DMS79 treated with DMSO at 0.1 percent for 48 hours (cell line): ENCODE data around the gene BDH1.
A peak's percentile ranks its signal among the peaks of the same experiment; 100 is the strongest.

Source experiments
- DNase-seq: peaks from one replicate; lab custom pipeline; 2025; lab: John Stamatoyannopoulos, UW

BDH1 gene

DNA sequence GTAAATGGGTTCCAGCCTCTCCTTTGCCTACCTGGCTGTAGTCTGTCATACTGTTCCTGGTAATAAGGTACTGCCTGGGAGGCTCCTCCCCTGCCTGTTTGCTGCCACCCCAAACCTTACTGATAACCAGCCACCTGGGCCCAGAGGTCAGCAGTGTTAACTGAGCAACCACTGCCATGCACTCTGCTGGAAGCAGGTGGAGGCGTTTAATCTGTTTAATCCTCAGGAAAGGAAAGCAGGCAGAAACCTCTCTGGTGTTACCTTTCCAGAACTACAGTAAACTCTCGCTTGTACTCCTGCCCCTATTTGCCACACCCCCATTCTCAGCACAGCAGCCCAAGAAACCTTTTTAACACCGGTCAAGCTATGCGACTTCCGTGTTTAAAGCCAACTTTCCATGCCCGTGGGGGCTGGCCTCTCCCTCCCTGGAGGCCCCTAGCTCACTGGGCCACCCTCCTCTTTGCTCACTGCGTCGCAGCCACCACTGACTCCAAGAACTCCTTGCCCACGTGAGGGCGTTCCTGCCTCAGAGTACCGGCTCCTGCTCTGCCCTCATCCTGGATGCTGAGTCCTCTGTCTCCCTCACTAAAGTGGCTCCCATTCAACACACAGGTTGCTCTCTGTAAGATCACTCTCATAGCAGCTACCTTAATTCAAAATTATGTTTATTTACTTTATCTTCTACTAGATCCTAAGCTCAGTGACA, 8.3 kb downstream of the BDH1 start:
- no peak for DNase-seq

DNA sequence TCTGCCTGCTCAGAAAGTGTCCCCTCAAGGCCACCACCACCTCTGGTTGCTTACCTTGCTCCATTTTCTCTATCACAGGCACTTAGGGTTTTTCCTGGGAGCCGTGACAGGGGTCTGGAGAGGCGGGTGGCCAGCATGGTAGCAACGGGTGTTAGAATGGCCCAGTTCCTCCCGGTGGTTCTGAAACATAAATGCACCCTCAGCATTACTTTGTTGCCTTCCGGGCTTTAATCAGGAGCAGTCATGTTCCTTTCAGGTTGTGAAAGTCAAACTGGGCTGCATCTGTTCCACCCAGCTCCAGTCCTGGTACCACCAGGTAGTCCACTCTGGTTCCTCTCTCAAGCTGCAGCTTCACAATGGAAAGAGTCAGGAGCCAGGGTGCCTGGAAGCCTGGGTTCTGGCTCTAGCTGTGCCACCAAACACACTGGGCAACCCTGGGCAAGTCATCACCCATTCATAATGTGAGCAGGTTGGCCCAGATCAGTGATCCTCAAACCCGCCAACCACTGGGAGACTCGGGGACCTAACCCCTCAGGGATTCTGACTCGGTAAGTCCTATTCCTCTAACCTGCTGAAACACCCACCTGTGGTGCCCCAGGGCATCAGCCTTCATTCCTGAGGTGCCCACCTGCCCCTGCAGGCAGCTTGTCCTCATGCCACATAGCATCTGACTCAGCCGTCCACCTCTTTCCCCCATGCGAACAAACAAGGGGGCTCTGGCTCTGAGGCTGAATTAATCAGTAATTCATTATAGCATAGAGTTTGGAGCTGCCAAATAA, 9.3 kb downstream of the BDH1 start:
- no peak for DNase-seq

DNA sequence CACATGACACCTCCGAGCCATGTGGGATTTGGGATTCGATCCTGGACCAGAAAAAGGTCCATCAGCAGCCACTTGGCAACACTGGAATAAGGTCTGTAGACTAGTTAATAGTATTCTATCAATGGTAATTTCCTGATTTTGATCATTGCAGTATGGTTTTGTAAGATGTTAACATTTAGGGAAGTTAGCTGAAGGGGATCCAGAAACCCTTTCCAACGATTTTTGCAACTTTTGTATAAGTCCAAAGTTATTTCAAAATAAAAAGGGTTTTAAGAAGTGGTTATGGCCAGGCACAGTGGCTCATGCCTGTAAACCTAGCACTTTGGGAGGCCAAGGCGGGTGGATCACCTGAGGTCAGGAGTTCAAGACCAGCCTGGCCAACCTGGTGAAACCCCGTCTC, 10.2 kb downstream of the BDH1 start:
- DNase-seq = no peak

DNA sequence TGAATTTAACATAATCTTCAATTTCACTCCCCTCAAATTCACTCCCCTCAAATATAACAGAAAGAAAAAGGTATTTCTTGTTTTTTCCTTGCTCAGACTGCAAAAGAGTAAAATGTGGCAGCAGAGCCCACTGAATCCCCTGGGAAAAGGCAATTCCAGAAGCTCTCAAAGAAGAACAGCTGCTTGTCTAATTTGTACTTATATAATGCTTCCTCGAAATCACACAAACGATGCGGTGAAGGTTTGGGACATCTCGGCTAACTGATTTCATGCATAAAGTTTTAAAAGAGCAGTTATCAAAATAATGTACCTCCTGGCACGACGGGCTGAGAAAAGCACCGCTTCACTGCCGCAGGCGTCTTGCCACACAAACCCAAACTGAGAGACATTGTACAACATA, 10.7 kb downstream of the BDH1 start:
- no peak for DNase-seq

- no peak for DNase-seq
Measured at GRCh38 chr3:197542741-197543454, 12.9 kb downstream of the BDH1 start.

DNA sequence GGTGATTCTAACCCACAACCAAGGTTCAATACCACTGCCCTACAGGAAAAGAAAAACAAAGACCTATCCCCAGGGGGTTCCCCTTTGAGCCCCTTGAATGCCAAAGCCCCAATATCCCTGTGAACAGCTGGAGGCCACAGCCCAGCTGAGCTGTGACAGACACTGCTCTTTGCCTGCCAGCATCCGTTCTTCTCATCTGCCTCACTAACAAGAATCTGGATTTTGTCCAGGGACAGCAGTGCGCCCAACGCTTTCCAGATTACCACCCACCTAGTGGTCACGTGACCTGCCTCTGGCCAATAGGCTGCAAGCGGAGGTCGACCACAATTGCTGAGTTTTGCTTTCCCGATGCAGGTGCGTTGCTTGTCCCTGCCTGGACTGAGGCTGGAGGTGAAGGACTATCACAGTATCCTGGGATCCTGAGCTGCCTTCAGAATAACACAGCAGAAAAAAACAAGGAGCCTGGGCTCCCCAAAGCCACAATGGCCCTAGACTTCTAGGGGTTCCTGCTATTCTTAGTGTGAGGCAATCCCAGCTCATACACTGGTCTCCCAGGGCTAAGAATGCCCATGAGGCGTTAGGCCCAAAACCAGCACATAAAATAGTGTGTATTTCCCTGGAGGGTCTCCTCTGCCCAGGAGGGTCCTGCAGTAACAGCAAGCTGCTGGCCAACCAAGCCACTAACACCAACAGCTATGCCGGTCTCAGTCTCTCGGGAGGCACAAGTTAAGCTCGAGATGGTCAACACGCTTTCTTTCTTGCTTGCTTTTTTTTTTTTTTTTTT, 13.8 kb downstream of the BDH1 start:
- DNase-seq = no peak

DNA sequence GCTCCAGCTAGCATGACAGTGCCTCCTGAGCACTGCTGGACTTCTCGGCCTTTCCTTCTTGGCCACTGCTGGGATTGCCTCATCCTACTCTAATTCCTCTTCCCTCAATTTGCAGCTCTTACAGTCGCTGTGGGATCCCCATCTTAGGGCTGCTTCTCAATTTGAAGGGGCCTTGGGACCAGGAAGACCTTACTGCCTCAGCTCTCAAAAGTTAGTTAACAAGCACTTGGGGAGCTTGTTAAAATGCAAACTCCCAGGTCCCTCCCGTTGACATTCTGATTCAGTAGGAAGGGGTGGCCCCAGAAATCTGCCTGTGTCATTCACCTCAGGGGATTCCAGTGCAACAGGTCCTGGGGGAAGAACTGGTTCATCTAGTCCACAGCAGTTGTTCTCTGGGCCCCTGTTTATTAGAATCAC, 14.8 kb downstream of the BDH1 start:
- no peak for DNase-seq

GRCh38 chr3:197539651-197540051, 16.1 kb downstream of the BDH1 start:
- peak; percentile 36 for DNase-seq

GRCh38 chr3:197533927-197534725, 21.6 kb downstream of the BDH1 start:
- DNase-seq = no peak

DNA sequence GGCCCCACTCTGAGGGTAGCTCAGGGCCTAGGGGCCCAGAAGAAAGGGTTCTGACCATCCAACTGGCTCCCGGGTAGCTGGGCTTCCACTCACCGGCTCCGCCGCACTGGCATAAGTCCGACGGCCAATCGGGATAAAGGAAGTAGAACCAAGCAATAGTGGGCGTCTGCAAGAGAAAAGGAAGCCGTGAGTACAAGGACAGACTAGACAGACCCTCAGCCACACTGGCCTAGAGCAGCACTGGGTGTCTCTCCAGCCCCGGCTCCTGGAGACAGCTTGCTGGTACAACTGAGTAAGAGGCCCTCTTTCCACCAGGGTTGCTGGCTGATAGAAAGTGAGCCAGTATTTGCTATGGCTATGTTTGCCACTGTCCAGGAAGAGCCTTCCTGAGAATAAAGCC, 22.4 kb downstream of the BDH1 start:
- no peak for DNase-seq

DNA sequence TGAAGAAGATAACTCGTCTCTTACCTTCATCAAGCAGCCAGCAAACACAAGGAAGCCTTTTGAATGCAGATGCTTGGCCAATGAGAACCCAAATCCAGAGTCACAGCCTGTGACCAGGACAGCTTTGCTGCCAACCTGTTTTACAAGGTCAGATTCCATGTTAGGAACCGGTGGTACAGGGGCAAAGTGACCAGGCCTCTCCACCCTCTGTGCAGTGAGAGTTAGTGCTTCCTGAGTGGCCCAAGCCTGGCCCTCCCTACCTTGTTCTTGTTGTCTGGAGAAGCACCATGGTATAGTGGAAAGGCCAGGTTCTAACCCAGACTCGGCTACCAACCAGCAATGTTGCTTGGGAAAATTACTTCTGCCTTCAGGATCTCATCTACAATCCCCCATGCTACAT, 23.4 kb downstream of the BDH1 start:
- no peak for DNase-seq

- DNase-seq = no peak
Measured at GRCh38 chr3:197528190-197528589, 27.6 kb downstream of the BDH1 start.

- no peak for DNase-seq
Measured at GRCh38 chr3:197527569-197527968, 28.2 kb downstream of the BDH1 start.

GRCh38 chr3:197525706-197526105, 30.1 kb downstream of the BDH1 start:
- DNase-seq = no peak

DNA sequence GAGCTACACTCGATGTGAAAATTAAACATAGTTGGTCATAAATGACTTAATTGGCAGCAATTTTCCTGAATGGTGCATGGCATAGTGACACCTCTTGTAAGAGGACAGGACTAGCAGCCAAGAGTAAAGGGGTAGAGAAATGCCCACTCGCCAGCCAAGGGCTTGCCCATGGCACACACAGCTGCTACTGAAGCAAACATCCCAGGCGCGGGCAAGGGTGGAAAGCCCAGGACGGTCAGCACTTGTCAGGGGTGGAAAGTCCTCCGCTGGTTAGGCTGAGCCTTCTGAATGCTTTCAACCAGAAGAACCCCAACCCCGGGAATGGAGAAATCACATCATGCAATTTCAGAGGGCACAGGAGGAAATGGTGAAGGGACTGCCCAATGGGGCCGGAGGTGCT, 31.6 kb downstream of the BDH1 start:
- DNase-seq = no peak

DNA sequence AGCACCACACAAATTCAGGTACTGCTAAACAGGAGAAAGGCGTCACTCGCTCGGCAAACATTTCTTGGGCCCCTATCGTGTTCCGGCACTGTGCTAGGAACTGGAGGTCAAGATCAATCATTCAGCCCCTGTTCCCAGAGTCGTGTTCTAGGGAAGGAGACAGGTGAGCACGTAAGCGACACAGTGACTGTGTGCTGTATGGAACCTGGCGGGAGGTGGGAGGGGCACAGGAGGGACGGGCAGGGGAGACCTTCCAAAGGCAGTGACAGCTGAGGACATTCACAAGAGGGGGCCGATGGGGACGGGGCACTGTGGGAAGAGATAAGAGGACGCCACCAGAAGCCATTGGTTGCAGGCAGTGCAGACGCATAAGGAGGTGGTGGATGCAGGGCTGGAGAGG, 32.2 kb downstream of the BDH1 start:
- DNase-seq = no peak

DNA sequence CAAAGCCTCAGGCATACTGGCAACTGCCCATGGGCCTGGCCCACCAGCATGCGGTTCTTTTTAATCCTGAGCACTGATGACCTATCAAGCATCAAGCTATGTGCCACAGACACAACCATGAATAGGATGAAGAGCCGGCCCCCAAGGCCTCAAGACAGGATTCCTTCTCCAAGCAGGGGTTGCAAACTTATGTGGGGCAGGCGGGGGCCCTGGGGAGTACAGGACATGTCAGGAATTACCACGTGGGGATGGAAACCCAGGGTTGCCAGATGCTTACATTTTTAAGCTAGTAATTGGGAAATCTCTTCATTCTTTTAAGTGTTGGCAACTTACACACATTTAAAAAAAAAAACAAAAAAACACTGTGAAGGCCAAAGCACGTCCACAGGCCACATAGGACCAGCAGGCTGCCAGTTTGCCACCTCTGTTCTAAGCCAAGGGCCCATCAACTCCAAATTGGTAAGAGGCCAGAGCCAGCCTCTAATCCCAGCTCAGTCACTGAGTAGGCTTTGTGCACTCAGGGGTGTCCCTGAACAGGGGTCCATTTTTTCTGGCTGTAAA, 32.8 kb downstream of the BDH1 start:
- no peak for DNase-seq

DNA sequence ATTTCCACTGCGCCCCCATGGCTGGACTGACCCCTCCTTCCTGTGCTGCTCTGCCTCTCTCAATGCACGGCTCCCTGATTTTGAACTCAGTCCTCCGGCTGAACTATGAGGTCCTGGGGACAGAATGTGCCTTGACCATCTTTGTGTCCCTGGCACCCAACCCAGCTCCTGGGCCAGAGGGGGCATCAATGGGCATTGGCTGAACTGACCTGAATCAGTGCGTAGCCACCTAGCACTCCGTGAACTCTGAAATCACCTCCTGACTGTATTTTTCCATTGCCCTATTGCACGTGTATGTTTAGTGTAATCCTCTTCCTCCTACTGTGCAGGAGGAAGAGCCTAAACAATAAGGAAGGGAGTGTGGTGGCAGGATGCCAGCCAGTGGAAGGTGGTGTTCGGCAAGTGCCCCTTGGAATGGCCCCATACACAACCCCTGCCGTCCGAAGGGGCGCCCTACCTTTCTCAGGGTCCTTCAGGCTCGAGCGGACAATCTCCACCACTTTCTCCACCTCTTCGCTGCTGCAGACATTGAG, 33.5 kb downstream of the BDH1 start:
- DNase-seq = no peak

DNA sequence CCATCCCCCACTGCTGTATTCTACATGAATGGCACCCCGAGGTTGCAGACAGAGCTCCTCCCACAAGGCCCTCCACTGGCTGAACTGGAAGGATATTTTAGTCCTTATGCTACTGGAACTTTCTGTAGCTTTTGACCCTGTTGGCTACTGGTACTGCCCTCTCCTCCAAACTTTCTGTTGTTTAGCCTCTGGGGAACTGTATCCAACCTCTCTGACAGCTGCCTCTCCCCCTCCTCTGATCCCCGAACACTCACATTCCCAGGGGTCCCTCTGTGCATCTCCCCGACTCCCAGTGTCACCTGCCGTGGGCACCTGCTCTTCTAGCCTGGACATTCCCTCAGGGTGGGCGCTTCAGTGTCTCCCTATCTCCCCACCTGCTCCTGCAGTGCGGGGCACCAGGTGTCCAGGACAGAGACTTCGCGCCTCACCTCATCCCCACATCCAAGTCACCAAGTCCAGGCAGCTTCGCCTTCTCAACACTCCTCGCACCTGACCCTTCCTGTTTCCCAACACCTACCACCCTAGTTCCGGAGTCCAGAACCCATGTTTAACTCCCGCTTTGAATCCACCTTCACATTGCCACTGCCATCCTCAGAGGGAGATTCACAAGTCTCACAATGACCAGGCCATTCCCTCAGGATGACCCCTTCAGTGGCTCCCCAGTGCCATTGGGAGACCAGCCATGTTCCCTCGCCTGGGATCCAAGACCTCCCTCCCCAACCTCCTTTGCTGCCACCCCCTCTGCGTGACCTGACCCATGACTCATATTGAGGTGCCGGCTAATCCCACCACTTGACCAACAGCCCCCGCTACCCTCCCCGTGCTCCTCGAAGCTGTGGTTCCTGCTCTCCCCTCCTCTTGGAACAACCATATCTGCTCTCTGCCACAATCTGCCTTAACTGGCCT, 34.2 kb downstream of the BDH1 start:
- no peak for DNase-seq
